ENCODE data around the gene POLD4.

DNA sequence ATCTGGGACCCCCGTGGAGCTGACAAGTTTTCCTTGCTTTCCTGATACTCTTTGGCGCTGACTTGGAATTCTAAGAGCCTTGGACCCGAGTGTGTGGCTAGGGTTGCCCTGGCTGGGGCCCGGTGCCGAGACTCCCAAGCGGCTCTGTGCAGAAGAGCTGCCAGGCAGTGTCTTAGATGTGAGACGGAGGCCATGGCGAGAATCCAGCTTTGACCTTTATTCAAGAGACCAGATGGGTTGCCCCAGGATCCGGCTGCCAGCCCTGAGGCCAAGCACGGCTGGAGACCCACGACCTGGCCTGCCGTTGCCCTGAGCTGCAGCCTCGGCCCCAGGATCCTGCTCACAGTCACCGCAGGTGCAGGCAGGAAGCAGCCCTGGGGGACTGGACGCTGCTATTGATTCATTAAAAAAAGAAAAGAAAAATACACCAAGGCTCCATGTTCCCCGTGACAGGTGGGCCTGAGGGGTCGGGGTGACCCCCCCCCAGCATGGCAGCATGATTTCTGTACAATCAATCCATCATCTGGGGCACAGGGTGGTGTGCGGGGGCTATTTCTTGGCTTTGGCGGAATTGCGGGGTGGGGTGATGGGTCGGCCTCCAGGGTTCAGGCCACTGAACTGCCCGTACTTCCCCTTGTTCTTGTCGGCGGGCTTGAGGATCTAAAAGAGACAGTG lies 44.8 kb upstream of the POLD4 start:
- TF ChIP-seq, protein P1, sequence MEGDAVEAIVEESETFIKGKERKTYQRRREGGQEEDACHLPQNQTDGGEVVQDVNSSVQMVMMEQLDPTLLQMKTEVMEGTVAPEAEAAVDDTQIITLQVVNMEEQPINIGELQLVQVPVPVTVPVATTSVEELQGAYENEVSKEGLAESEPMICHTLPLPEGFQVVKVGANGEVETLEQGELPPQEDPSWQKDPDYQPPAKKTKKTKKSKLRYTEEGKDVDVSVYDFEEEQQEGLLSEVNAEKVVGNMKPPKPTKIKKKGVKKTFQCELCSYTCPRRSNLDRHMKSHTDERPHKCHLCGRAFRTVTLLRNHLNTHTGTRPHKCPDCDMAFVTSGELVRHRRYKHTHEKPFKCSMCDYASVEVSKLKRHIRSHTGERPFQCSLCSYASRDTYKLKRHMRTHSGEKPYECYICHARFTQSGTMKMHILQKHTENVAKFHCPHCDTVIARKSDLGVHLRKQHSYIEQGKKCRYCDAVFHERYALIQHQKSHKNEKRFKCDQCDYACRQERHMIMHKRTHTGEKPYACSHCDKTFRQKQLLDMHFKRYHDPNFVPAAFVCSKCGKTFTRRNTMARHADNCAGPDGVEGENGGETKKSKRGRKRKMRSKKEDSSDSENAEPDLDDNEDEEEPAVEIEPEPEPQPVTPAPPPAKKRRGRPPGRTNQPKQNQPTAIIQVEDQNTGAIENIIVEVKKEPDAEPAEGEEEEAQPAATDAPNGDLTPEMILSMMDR (IDR thresholded peaks at IDR 0.05; ENCODE audit: low read depth, low read length, missing input control): no peak
- TF ChIP-seq HNF4G (IDR thresholded peaks at IDR 0.05): no peak
- TF ChIP-seq, protein P2, sequence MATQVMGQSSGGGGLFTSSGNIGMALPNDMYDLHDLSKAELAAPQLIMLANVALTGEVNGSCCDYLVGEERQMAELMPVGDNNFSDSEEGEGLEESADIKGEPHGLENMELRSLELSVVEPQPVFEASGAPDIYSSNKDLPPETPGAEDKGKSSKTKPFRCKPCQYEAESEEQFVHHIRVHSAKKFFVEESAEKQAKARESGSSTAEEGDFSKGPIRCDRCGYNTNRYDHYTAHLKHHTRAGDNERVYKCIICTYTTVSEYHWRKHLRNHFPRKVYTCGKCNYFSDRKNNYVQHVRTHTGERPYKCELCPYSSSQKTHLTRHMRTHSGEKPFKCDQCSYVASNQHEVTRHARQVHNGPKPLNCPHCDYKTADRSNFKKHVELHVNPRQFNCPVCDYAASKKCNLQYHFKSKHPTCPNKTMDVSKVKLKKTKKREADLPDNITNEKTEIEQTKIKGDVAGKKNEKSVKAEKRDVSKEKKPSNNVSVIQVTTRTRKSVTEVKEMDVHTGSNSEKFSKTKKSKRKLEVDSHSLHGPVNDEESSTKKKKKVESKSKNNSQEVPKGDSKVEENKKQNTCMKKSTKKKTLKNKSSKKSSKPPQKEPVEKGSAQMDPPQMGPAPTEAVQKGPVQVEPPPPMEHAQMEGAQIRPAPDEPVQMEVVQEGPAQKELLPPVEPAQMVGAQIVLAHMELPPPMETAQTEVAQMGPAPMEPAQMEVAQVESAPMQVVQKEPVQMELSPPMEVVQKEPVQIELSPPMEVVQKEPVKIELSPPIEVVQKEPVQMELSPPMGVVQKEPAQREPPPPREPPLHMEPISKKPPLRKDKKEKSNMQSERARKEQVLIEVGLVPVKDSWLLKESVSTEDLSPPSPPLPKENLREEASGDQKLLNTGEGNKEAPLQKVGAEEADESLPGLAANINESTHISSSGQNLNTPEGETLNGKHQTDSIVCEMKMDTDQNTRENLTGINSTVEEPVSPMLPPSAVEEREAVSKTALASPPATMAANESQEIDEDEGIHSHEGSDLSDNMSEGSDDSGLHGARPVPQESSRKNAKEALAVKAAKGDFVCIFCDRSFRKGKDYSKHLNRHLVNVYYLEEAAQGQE (IDR thresholded peaks at IDR 0.05): no peak
- TF ChIP-seq, protein P3, sequence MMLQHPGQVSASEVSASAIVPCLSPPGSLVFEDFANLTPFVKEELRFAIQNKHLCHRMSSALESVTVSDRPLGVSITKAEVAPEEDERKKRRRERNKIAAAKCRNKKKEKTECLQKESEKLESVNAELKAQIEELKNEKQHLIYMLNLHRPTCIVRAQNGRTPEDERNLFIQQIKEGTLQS (IDR thresholded peaks at IDR 0.05): no peak
- TF ChIP-seq TAF1 (conservative IDR thresholded peaks at IDR 0.05): no peak
- TF ChIP-seq, protein P4, sequence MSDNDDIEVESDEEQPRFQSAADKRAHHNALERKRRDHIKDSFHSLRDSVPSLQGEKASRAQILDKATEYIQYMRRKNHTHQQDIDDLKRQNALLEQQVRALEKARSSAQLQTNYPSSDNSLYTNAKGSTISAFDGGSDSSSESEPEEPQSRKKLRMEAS (IDR thresholded peaks at IDR 0.05): no peak
- TF ChIP-seq RAD21 (IDR thresholded peaks at IDR 0.05): no peak
- TF ChIP-seq SP1 (IDR thresholded peaks at IDR 0.05): no peak
- TF ChIP-seq RXRA (IDR thresholded peaks at IDR 0.05): no peak
